ENCODE data around the gene GGA3.
"Not testable (repeated sequence)": the region's sequence is repeated elsewhere in the genome, so short reads cannot be mapped to it uniquely, and the experiment has no call there.

The GGA3 gene

GRCh38 chr17:75227729-75228128 lies 33.7 kb downstream of the GGA3 start:
- in situ Hi-C loops (cut with MboI; ENCODE audit: low sequenced_read_pairs), result no loop called here

GRCh38 chr17:75225016-75225415 lies 36.4 kb downstream of the GGA3 start:
- in situ Hi-C loops (cut with MboI; ENCODE audit: low sequenced_read_pairs), result no loop called here

GRCh38 chr17:75219815-75220214 lies 41.6 kb downstream of the GGA3 start:
- in situ Hi-C loops (cut with MboI; ENCODE audit: low sequenced_read_pairs), result no loop called here

- in situ Hi-C loops (cut with MboI; ENCODE audit: low sequenced_read_pairs), result no loop called here
Measured at GRCh38 chr17:75218131-75218530, 43.3 kb downstream of the GGA3 start.

DNA sequence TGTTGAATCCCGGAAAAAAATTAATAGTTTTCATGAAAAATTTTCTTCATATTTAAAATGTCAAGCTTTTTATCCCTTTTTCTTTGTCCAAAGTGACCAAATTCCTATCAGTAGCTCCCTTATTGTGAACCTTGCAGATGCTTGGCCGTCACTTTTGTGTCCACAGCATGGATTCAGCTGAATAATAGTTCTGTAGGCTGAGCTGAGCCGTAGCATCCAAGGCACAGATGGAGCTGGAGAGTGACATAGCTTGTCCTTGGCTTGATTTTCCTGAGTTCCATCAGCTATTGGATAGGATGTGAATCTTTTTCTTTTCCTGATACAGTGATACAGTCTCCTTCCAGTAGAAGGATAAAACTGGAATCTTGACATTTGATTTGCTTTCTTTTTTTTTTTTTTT lies 52.3 kb downstream of the GGA3 start:
- in situ Hi-C loops (cut with MboI; ENCODE audit: low sequenced_read_pairs), result no loop called here

DNA sequence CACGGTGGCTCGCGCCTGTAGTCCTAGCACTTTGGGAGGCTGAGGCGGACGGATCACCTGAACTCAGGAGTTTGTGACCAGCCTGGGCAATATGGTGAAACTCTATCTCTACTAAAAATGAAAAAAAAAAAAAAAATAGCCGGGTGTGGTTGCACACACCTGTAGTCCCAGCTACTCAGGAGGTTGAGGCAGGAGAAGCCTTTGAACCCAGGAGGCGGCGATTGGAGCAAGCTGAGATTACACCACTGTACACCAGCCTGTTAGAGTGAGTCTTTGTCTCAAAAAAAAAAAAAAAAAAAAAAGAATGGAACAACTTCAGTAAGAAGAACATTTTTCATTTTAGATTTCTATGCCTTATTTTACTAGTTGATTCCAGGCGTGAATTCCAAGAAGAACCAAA lies 53.2 kb downstream of the GGA3 start:
- in situ Hi-C loops (cut with MboI; ENCODE audit: low sequenced_read_pairs), result no loop called here

DNA sequence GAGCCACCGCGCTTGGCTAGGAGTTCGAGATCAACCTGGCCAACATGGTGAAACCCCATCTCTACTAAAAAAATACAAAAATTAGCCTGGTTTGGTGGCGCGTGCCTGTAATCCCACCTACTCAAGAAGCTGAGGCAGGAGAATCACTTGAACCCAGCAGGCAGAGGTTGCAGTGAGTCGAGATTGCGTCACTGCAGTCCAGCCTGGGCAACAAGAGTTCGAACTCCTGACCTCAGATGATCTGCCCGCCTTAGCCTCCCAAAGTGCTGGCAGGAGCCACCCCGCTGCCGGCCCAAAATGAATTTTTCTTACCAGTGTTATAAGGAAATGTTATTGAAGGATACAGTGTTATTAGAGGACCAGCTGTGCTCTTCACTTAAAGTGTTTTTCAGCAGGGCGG lies 53.6 kb downstream of the GGA3 start:
- in situ Hi-C loops (cut with MboI; ENCODE audit: low sequenced_read_pairs), result no loop called here

DNA sequence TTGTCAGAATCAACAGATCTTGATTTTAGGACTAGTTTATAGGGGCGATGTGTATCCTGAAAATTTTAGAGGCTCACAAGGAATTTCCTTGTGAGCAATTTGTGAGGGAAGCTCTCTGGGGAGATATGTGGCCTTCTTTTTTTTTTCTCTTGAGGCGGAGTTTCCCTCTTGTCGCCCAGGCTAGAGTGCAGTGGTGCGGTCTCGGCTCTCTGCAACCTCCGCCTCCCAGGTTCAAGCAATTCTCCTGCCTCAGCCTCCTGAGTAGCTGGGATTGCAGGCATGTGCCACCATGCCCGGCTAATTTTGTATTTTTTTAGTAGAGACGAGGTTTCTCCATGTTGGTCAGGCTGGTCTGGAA lies 54.4 kb downstream of the GGA3 start:
- in situ Hi-C loops (cut with MboI; ENCODE audit: low sequenced_read_pairs), result not testable (repeated sequence)

DNA sequence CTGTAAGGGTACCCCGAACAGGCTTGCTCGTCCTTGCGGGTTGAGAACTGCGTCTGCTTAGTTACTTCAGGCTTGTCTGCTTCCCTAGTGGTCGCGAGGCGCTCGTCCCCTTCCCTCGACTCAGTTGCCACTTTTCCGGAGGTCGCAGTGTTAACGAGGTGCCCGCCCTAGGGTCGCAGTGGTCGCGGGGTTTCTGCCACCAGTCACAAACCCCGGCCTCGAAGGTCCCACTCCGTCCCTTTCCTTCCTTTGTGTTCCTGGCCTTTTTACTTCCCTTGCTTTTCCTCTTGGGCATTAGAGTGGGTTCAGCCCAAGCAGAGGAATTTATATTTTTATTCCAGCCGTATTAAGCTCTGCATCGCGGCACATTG lies 55.6 kb downstream of the GGA3 start:
- in situ Hi-C loops (cut with MboI; ENCODE audit: low sequenced_read_pairs), result no loop called here

DNA sequence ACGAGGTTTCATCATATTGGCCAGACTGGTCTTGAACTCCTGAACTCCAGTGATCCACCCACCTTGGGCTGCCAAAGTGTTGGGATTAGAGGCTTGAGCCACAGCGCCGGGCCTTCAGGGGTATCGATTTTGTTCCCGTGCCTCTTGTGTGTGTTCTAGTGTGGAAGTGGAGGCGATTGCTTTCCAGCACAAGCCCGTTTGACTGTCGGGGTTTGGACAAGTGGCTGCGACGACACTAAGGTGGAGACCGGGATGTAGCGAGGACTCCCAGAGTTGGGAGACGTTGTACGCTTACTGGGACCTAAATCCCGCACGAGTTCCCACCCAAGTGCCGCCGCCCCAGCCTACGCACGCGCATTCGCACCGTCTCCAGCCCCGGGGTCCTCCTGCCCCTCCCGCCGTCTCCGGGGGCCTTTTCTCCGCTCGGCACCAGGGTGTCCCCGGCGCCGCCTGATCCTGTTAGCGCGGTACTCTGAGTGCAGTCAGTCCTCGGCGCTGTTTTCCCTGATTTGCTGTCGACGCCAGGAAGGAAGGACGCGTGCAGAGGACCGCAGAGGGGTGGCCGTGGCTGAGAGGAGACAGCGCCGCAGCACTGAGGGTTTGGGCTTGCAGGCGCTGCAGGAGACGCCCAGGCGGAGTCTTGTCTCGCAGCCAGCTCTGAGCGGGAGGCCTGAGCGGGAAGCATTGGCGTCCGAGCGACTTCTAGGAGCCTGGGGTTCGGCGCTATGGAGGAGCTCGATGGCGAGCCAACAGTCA lies 56.2 kb downstream of the GGA3 start, which contains the start of gene NUP85:
Gene NUP85, plus strand, starts transcription at position 643 of the 756 bp plus-strand sequence. Its CDS starts 83 bp downstream, at position 726.
- in situ Hi-C loops (cut with MboI; ENCODE audit: low sequenced_read_pairs), result no loop called here

- in situ Hi-C loops (cut with MboI; ENCODE audit: low sequenced_read_pairs), result no loop called here
Measured at GRCh38 chr17:75199886-75200618, 61.4 kb downstream of the GGA3 start.

- in situ Hi-C loops (cut with MboI; ENCODE audit: low sequenced_read_pairs), result no loop called here
Measured at GRCh38 chr17:75194879-75195278, 66.5 kb downstream of the GGA3 start.

DNA sequence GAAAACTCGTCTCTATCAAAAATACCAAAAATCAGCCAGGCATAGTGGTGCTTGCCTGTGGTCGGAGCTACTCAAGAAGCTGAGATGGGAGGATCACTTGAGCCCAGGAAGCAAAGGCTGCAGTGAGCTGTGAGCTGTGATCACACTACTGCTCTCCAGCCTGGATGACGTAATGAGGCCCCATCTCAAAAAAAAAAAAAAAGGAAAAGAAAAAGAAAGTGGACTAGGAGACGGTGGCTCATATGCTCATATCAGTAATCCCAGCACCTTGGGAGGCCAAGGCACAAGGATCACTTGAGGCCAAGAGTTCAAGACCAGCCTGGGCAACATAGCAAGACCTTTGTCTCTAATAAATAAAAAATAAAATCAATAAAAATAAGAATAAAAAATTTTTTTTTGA lies 69.8 kb downstream of the GGA3 start:
- in situ Hi-C loops (cut with MboI; ENCODE audit: low sequenced_read_pairs), result no loop called here

GRCh38 chr17:75188614-75189013 lies 72.8 kb downstream of the GGA3 start:
- in situ Hi-C loops (cut with MboI; ENCODE audit: low sequenced_read_pairs), result no loop called here
